ENCODE measurements around the gene ASIC3.

GRCh38 chr7:151028948-151029501 lies 19.3 kb upstream of the ASIC3 start:
- no peak for TF ChIP-seq CTCF (IDR thresholded peaks at IDR 0.05; ENCODE audit: extremely low read depth in 1 of 2, insufficient read depth in 1 of 2, low read depth in 1 of 2, low read length in 2 of 2)
- no peak for TF ChIP-seq POLR2AphosphoS5 (IDR thresholded peaks at IDR 0.05; ENCODE audit: insufficient read depth, low read depth, low read length)

Measured in endothelial cell of umbilical vein (primary cell).